NOMO-1 treated with DMSO at 0.1 percent for 48 hours (cell line): ENCODE results near the gene GPR146.

Experiments
- DNase-seq: peaks from one replicate; lab custom pipeline; 2025; ENCODE audit not compliant: unreplicated experiment; lab: John Stamatoyannopoulos, UW

The GPR146 gene

DNA sequence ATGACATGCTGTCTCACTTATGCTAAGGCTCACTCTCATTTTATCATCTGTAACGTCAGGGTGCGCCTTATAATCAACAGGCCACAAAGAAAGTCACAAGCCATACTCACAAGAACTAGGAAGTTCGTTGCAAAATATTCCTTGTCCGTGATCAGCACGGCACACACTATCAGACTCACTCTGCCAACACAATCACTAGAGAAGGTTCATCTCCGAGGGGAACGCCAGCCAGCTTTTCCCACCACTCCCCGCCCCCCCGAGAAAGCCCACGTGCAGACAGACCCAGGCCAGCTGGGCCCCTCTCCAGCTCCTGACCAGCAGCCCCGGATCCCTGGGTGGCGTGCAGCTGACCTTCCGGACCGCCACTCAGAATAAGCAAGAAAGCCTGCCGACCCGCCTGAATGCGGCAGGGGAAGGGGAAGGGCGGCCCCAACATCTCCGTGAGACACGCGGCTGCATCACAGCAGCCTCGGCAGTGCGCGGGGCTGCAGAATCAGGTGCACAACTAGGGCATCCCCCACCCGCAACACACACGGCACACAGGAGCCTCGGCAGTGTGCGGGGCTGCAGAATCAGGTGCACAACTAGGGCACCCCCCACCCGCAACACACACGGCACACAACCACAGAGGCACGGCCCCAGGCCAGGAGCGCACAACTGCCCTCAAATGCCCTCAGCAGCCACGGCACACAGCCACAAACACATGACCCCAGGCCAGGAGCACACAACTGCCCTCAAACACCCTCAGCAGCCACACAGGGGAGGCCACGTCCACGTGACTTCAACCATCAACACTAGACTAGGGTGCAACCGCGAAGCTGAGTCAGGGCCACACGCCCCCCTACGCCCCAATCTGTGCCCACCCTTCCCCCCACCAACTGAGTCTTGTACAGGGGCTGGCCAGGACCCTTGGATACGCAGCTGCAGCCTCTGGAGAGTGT lies 2.5 kb upstream of the GPR146 start:
- DNase-seq: no peak

DNA sequence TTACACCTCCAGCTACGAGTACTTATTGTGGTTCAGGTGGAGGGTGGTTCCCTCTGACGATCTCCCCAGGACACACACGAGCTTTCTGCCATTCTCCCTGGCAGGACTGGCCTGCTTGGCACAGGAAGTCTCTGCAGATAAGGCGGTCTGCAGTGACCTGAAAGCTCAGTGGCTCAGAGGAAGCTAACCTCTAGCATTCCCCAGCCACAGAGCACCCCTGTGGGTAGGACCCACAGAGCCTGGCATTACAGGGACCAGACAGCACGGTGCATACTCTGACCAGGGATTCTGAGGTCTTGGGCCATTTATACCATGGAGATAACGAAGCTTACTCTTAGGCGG lies 1.9 kb upstream of the GPR146 start:
- no peak for DNase-seq

DNA sequence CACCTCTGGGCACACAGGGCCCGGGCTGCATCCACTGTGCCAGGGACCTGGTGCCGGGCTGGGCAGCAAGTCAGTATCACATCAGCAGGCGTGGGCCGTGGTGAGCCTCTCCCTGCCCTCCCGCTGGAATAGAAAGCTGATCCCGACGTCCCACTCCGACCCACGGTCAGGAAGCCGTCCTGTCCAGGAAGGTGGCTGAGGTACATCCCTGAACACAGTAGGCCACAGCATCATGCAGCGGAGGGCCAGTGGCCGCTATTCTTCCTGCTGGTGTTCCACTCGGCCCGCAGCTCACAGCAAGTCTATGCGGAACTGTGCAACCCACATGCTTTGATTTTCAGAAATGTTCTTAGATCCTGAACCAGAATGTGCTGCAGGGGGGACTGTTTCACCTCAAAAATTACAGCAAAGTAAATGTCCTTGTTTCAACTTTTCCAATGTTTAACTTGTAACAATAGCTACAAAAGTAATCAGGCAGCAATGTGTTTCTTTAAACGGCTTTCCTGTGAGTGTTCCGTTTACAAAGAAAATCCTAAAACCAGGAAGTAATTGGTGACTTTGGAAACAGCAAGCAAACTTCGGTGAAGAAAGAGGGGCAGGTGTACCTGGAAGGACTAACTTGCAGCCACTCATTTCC lies 676 bp upstream of the GPR146 start:
- DNase-seq: no peak

DNA sequence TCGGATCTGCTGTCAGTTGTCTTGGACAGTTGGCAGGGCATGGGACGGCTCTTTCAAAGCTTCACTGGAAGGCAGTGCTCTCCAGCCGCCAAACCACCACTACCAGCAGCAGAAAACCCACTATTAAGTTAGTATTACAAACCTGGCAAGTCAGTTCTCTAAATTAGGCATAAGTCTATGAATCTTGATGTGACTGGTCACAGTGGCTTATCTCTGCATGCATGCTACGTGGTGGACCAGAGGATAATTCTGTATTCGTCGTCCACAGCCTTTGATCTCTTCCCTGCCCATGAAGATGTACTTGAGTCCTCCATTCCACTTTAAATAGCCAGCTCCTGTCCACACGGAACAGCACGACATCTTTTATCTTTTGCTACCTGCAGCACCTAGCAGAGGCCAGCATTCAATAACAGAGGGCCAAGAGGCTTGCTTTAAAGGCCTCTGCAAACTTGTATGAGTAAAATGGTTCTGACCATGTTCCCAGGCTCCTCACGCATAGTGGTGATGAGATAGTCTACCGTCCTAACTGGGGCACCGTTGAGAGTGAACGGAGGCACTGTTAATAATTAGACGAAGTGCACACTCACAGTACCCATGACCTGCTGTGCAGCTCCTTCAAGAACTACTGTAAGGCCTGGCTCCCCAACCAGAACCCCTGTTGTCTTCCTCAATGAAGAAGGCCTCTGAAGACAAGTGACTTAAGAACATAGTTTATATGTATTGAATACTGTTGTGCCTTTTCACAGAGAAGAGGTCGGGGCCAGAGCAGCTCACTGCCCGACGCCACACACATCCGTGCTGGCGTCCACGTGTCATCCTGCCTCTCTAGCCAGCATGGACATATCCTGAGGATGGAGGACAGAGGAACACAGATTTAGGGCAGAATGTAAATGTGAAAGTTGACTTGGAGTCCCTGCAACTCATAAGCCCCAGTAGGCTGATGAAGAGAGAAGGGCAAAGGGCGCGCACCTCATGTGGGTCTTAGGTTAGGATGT lies 1.0 kb downstream of the GPR146 start:
- DNase-seq: no peak

DNA sequence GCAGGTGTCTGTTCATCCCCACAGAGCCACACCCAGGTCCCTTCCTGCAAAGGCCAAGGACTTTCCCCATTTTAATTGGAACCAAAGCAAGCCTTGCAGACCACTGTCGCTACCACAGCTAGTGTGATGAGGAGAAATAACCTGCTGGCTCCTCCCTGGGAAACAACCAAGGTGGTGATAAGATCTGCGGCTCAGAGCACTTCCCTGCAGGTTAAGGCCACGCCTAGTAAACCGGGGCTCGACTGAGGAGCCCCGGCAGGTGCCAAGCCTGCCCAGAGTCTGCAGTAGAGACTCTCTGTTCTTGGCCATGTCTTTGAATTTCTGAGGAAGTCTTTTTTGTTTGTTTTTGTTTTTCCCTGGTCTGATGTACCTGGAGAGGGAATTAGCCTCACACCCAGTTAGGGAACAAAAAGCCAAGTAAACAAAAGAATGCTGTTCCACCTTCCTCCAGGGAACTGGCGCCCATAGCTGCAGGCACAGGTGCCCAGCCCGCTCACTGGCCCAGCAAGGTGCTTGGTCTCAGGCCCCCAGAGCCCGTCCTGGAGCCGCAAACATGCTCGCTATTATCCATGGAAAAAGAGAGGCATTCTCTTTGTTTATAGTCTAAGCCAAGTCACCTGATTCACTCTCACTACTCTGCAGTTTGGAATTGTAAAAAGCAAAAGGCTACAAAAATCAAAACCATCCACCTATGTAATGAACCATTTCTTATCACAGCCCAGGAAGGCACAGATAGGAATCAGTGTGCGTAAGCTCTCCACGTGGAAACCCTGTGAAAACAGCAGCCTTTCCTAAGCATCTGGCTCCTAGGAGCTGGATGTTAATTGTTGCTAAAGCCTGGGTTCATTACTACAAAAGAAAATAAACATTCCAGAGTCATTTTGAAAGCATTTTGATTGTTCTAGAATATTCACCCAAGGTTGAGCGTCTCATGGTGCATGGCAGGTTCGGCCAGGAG lies 2.7 kb downstream of the GPR146 start:
- DNase-seq: no peak

DNA sequence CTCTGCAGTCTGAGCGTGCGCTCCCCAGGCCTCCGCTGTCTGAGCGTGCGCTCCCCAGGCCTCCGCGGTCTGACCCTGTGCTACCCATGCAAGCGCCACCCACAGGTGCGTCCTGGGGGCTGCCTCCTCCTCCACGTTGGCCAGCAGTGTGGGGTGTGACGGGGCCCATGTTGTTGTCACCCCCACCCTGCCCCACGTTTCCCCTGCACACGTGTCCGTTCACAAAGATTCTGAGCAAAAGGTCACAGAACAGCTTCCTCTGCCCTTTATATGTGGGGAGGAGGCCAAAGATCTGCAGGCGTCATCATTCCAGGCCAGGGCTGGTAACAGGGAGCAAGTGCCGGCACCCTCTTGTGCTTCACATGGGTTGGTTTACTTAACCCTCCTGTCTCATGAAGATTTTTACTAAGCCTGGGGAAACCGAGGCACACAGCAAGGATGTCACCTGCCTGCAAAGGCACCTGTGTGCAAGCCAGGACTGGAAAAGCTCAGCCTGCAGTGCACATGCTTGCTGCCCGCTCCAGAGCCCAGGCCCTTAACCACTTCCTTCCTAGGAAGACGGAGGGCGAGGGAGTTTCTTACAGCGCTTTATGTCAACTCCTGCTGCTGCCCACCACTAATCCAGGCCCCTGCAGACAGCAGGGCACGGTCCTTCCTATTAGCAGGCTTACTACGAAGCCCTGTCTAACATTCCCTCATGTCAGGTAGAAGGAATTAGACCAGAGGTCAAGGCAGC lies 4.8 kb downstream of the GPR146 start:
- DNase-seq: no peak

DNA sequence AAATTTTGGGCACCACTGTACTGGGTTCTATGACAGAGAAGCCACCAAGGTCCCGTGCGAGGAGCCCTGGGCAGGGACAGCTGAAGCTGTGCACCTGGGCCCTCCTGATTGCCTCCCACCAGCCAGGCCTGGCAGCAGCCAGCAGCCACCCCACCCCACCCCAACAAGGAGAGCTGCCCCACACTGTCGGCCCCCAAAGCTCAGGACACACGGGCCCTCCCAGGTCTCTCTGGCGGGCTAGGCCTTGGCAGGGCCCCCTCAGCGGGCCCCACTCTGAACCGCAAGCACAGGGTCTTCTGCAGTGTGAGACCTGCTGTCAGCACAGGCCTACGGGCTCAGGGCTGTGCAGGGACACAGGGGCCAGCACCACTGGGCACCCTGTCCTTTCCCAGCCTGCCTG lies 5.5 kb downstream of the GPR146 start:
- no peak for DNase-seq

DNA sequence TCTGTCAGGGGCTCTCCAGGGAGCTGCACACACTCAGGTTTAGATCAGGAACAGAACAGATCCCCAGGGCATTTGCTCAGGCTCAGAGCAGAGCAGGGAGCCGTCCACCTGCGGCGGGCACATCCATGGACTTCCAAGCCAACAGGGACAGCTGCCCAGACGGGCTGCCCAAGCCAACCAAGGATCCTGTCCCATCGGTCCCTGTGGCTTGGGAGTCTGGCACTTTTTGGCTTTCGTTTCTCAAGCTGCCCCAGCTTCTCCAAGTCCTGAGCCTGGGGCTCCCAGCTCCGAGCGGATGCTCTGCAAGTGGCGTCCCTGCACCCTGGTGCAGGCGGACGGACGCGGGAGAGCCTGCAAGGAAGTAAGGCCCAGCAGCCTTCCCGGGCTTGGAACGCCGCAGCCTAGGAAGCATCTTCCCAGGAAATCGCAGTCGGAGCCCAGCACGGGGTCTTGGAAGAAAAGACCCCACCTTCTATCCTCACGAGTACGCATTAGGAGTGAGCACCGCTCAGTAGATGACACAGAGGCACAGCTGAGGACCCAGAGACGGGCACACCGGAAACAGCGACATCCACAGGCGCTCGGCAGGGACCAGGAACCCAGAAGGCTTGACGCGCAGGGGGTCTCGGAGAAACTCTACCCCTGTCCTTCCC lies 6.0 kb downstream of the GPR146 start:
- DNase-seq: no peak

DNA sequence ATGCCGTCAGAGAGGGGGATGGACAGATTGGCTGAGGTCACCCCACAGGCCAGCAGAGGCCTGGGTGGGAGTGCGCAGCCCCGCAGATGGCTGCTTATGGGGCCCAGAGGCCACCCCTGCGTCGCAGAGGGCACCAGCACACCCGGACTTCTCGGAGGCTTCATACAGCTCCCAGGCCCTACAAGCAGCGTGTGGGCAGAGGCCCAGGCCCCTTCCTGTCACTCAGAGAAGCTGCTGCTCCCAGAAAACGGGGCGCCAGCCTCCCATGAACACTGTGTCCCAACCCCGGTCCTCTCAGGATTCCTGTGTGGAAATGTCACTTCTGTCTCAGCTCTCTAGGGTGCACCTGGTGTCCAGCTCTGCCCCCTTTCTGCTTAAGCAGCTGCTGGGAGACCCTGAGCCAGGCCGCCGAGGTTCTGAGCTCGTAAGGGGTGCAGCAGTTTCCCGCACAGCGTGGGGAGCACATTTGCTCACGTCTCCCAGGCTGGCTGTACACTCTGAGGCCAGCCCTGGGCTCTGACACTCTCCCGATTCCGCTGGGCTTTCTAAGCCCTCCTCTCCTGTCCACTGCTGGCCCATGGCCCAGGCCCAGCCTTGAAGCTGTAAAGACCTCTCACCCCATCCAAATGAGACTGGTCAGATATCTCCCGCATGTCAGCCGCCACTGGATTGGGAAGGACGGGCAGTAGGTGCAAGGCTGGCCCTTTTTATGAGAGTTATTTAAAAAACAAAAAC lies 6.8 kb downstream of the GPR146 start:
- no peak for DNase-seq

DNA sequence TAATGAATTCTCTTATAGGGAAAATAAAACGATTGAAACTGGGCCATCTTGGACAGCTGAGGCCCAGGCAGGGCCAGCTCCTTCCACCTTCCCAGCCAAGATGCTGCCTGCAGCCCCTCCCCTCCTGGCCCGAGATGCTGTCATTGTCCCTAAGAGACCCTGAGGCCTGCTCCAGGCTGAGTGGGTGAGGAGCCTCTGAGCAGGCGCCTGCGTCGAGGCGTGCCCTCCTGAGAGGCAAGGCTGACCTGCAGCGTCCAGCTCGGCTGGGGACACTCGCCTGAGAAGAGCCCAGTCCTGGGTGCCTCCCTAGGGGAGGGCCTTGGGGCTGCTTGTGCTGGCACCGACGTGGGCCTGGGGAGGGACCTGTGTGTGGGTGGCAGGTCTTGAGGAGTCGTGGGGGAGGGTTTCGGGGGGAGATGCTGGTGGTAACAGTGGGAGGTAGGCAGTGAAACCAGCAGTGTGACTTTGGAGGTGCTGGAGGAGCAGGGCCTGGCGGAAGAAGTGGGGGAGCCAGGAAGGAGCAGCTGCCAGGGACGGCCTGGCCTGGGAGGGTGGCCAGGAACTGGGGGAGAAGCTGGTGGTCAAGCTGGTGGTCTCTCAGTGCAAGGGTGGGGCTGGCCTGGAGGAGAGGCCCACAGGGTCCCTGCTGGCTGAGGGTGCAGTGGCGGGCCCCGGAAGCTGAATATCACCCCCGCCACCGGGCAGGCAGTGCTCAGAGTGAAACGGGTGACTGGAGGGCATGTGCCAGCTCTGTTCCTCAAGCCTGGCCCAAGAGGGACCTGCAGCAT lies 7.9 kb downstream of the GPR146 start:
- DNase-seq: no peak

DNA sequence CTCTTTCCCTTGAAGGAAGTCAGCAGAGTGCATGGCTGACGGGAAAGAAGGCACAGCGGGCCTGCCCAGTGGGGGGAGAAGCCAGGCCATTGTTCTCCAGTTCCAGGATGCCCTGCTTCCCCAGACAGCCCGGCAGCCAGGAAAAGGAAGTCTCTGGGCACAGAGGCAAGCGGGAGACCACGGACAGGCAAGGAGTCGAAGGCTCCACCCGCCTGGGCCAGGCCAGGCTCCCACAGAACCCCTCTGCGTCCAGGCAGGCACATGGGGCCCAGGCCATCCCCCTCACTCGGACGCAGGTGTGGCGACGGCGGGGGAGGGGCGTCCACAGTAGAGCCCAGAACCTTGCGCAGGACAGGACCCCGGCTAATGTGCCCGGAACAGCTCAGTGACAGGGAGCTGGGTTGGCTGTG lies 8.7 kb downstream of the GPR146 start:
- DNase-seq: no peak

DNA sequence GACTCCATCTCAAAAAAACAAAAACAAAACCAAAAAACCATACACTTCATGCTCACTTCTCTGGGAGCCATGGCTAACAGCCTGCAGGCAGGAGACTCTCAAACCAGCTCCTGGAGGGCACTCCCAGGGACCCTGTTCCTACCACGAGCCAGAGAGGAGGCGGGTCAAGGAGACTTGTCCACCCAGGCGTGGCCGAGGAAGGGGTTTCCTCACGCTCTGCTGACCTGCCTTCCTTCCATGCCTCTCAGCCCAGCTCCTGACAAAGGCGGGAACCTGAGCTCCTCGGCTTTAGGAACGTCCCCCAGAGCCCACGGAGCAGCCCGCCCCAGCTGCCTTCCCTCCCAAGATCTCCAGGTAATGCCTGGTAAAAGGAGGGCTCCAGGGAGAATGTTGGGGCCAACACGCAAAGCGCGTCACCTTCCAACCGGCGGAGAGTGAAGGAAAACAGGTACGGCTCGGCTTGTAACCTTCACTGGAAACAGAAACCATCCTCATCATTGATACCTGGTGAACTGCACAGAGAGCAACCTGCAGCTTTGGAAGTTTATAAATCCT lies 9.5 kb downstream of the GPR146 start:
- DNase-seq: no peak

DNA sequence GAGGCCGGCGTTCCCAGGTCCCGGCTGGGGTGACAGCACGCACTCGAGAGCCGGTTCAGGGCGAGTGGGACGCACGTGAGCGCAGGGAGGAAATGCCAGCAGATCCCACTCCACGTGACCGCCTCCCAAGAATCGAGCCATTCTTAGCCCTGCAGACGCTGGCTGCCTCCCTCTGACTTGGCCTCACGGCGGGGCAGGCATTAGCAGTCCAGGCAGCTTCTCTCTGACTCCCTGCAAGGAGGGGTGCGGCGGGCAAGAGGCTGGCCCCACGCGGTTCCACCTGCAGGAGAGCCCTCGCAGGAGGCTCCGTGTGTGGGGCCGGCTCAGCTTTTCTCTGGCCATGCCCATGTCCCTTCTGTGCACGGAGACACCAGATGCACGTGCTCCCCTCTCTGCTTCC lies 10.1 kb downstream of the GPR146 start:
- DNase-seq: no peak

DNA sequence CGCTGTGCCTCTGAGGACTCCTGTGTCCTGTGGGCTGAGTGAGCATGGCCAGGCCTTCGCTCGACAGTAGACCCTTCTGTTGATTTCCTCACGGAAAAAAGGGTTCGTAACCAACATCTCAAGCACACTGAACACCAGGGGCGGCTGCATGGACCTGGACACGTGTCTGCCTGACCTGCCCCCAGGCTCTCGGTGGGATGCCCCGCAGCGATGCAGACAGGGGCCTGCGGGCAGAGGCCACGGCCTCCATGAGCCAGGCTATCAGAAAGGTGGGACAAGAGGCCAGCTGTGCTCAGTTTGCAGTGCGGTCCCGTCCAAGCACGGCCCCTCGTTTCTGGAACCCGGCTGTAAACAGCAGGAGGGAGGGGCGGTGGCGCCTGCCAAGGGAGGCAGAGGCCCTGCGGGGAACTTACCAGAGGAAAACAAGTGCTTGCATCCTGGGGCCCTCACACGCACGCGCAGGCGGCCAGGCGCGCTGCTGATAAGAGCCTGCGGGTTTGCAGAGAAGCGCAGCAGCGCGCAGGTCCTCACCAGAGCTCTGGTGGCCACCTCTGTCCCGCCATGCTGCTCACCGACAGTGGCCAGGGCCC lies 10.6 kb downstream of the GPR146 start:
- DNase-seq: no peak

DNA sequence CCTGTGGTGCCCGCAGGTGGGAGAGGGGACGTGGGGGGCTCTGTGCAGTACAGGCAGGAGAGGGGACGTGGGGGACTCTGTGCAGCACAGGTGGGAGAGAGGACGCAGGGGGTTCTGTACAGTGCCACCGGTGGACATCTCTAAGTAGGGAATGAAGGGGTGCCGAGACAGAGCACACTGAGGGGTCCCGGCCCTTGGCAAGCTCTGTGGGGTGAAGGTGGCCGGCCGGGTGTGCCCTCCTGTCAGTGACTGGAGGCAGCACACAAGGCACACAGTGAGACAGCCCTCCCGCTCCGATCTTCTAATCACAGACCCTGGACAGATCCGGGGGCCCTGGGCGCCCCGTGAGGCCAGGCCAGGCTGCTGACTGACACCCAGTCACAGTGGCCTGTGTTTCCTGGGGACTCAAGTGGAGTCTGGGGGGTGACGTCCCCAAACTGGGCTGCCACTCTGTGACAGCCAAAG lies 11.2 kb downstream of the GPR146 start:
- DNase-seq: no peak

DNA sequence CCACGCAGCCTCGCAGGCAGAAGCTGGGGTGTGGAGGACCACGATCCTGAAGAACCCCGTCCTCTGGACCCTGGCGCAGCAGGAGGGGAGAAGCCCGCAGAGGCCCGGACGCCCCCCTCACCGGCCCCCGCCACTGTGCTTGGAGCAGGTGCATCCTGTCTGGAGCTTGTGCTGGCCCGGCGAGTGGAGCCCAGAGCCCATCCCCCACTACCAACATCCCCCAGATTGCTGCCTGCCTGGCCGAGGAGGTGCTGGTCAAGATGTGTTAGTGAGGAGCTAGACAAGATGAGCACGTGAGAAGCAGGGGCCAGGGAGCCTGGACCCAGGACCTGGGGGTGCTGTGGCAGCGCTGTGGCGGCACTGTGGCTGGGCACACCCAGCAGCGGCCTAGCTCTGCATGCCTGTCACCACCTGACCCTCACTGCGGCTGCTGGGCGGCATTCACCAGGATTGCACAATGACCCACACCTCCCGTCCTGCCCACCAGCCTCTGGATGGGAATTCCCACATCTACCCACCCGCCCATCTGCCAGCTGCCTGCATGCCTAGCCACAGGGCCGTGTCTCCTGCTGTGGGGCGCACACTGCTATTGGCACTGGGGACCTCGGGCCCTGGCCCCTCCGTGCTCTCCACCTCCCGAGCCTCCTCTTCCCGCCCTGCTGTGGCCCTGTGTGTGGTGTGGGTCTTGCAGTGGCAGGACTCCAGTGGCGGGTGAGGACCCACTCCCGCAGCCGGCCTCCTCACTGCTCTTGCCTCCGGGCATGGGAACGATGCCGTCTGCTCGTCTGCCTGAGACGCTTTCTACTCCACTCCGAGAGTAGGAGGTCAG lies 11.8 kb downstream of the GPR146 start:
- DNase-seq: no peak
